GM19099 (cell line): ENCODE measurements around the gene PRDX5.

Source experiments
- POLR2A ChIP-seq: IDR thresholded peaks from 3 replicates; pipeline ENCODE4 v1.6.1; 2011; ENCODE audit warnings: low read depth; ENCODE audit not compliant: insufficient read length; ENCODE audit errors: extremely low read depth

PRDX5 gene

GRCh38 chr11:64296830-64297698 lies 20.9 kb upstream of the PRDX5 start:
- no peak for TF ChIP-seq POLR2A

- no peak for TF ChIP-seq POLR2A
Observed at GRCh38 chr11:64297699-64298358, 20.1 kb upstream of the PRDX5 start.

- TF ChIP-seq POLR2A = no peak
Observed at GRCh38 chr11:64298966-64299846, 18.7 kb upstream of the PRDX5 start.

GRCh38 chr11:64299847-64300648 lies 17.9 kb upstream of the PRDX5 start, which contains the start of gene CATSPERZ:
Gene CATSPERZ (plus strand): TSS chr11:64300358. CDS start chr11:64300411, 53 bp downstream.
- no peak for TF ChIP-seq POLR2A

GRCh38 chr11:64303109-64304031 lies 14.6 kb upstream of the PRDX5 start:
- TF ChIP-seq POLR2A = no peak

GRCh38 chr11:64304032-64304315 lies 13.9 kb upstream of the PRDX5 start:
- no peak for TF ChIP-seq POLR2A

- TF ChIP-seq POLR2A = peak; percentile 77
Observed at GRCh38 chr11:64304316-64305072, 13.4 kb upstream of the PRDX5 start.

- peak; percentile 73 for TF ChIP-seq POLR2A
Observed at GRCh38 chr11:64305075-64305690, 12.7 kb upstream of the PRDX5 start, which contains the start of gene ESRRA. Gene ESRRA (plus strand): TSS chr11:64305524. CDS start chr11:64307180, 1,656 bp downstream.

- peak; percentile 54 for TF ChIP-seq POLR2A
Observed at GRCh38 chr11:64305691-64306562, 12.0 kb upstream of the PRDX5 start.

GRCh38 chr11:64306563-64306875 lies 11.4 kb upstream of the PRDX5 start:
- no peak for TF ChIP-seq POLR2A

GRCh38 chr11:64306876-64307622 lies 10.9 kb upstream of the PRDX5 start:
- TF ChIP-seq POLR2A = no peak
